Osteocyte (in vitro differentiated cells): Measurements from ENCODE around the gene XYLB. TPM values are rescaled to one million over a fixed set of nuclear protein-coding genes. Genes with fewer than 3 reads are reported as not detected.

ENCODE experiments used
- DNase-seq: peaks from one replicate; pipeline ENCODE4 v3.0.0; 2021; ENCODE audit warnings: mixed read lengths; ENCODE audit not compliant: unreplicated experiment; ENCODE audit errors: extremely low spot score
- H3K27ac Mint-ChIP-seq: one replicate; pipeline ENCODE4 v1.8.0; 2021; ENCODE audit warnings: mild to moderate bottlenecking, mixed read lengths; ENCODE audit not compliant: unreplicated experiment
- H3K27me3 Mint-ChIP-seq: one replicate; pipeline ENCODE4 v1.8.0; 2021; ENCODE audit warnings: mixed read lengths; ENCODE audit not compliant: unreplicated experiment
- H3K36me3 Mint-ChIP-seq: one replicate; pipeline ENCODE4 v1.8.0; 2021; ENCODE audit warnings: mixed read lengths; ENCODE audit not compliant: unreplicated experiment
- H3K4me1 Mint-ChIP-seq: one replicate; pipeline ENCODE4 v1.8.0; 2021; ENCODE audit warnings: mixed read lengths; ENCODE audit not compliant: unreplicated experiment
- H3K4me3 Mint-ChIP-seq: one replicate; pipeline ENCODE4 v1.8.0; 2021; ENCODE audit warnings: mild to moderate bottlenecking, moderate library complexity, mixed read lengths; ENCODE audit not compliant: unreplicated experiment
- H3K9me3 Mint-ChIP-seq: one replicate; pipeline ENCODE4 v1.8.0; 2021; ENCODE audit warnings: mixed read lengths; ENCODE audit not compliant: unreplicated experiment
- CTCF ChIP-seq: fragments of 200-600 bp; sonication (generic); IDR thresholded peaks from 2 replicates; pipeline ENCODE4 v1.5.0; 2021; ENCODE audit warnings: antibody characterized with exemption, mild to moderate bottlenecking, moderate library complexity
- total RNA-seq: library from RNA; stranded (reverse); gene quantifications from 2 replicates; pipeline ENCODE4 v1.2.1, GENCODE V29; 2021

Gene XYLB
- total RNA-seq, 1 donor from 2014 or later, result 6.3 TPM

GRCh38 chr3:38382506-38383080 is 36.0 kb downstream of the XYLB start:
- Mint-ChIP-seq H3K27me3 (no peaks in the 10 kb centered on the region), H3K36me3 (peaks cover 35% of the 10 kb centered on the region), H3K4me1 (no peaks in the 10 kb centered on the region), H3K27ac (no peak overlapping the region), H3K4me3 (no peak overlapping the region), H3K9me3 (peaks cover 15% of the 10 kb centered on the region)
- no peak for TF ChIP-seq CTCF
- no peak for DNase-seq

- Mint-ChIP-seq H3K36me3 (peaks cover 36% of the 10 kb centered on the region), H3K4me3 (no peak overlapping the region), H3K9me3 (peaks cover 15% of the 10 kb centered on the region), H3K27me3 (no peaks in the 10 kb centered on the region), H3K4me1 (no peaks in the 10 kb centered on the region), H3K27ac (no peak overlapping the region)
- TF ChIP-seq CTCF, result no peak
- DNase-seq, result no peak
Observed at GRCh38 chr3:38383156-38383875, 36.7 kb downstream of the XYLB start.

GRCh38 chr3:38386992-38387750 is 40.6 kb downstream of the XYLB start:
- Mint-ChIP-seq H3K9me3 (peaks cover 15% of the 10 kb centered on the region), H3K27me3 (no peaks in the 10 kb centered on the region), H3K4me3 (no peak overlapping the region), H3K27ac (no peak overlapping the region), H3K4me1 (no peaks in the 10 kb centered on the region), H3K36me3 (peaks cover 29% of the 10 kb centered on the region)
- no peak for TF ChIP-seq CTCF
- peak; percentile 53 for DNase-seq

GRCh38 chr3:38387862-38388261 is 41.3 kb downstream of the XYLB start:
- no peak for TF ChIP-seq CTCF
- no peak overlapping the region for H3K4me3 Mint-ChIP-seq
- peaks cover 28% of the 10 kb centered on the region for H3K36me3 Mint-ChIP-seq

GRCh38 chr3:38392604-38393163 is 46.1 kb downstream of the XYLB start:
- Mint-ChIP-seq H3K27ac (no peak overlapping the region), H3K36me3 (peaks cover 20% of the 10 kb centered on the region), H3K27me3 (no peaks in the 10 kb centered on the region), H3K4me1 (no peaks in the 10 kb centered on the region), H3K4me3 (no peak overlapping the region), H3K9me3 (no peaks in the 10 kb centered on the region)
- no peak for TF ChIP-seq CTCF
- DNase-seq, result no peak

More at GRCh38 chr3:38387862-38388261, 41.3 kb downstream of the XYLB start:
- Mint-ChIP-seq H3K27ac (no peak overlapping the region), H3K9me3 (peaks cover 15% of the 10 kb centered on the region), H3K4me1 (no peaks in the 10 kb centered on the region), H3K27me3 (no peaks in the 10 kb centered on the region)
- no peak for DNase-seq
